Effector memory CD4-positive, alpha-beta T cell (primary cell): Measurements from ENCODE around the gene SF3B5.
"Not testable (repeated sequence)": the region's sequence is repeated elsewhere in the genome, so short reads cannot be mapped to it uniquely, and the experiment has no call there.

Experiments used
- DNase-seq, 3 donors: peaks; one replicate each; pipeline ENCODE4 v3.0.0-alpha.2; 2020
- H3K27ac ChIP-seq: 2 replicates; pipeline ENCODE4 v1.7.0; 2013; ENCODE audit warnings: mild to moderate bottlenecking, low read length, moderate library complexity; ENCODE audit not compliant: insufficient read depth, poor library complexity, severe bottlenecking
- H3K27me3 ChIP-seq: replicated peaks from 2 replicates; pipeline ENCODE4 v1.7.0; 2013; ENCODE audit warnings: mild to moderate bottlenecking, low read length; ENCODE audit not compliant: insufficient read depth, control insufficient read depth, poor library complexity, severe bottlenecking
- H3K36me3 ChIP-seq: 2 replicates; pipeline ENCODE4 v1.7.0; 2013; ENCODE audit warnings: mild to moderate bottlenecking, low read length, moderate library complexity; ENCODE audit not compliant: control insufficient read depth, insufficient read depth
- H3K4me1 ChIP-seq: 2 replicates; pipeline ENCODE4 v1.7.0; 2013; ENCODE audit warnings: low read length, mild to moderate bottlenecking; ENCODE audit not compliant: control insufficient read depth, insufficient read depth, poor library complexity, severe bottlenecking
- H3K4me3 ChIP-seq: 2 replicates; pipeline ENCODE4 v1.7.0; 2013; ENCODE audit warnings: low read length, low read depth, mild to moderate bottlenecking; ENCODE audit not compliant: insufficient read depth, poor library complexity, severe bottlenecking
- H3K9me3 ChIP-seq: 2 replicates; pipeline ENCODE4 v1.7.0; 2013; ENCODE audit warnings: mild to moderate bottlenecking, low read length, moderate library complexity; ENCODE audit not compliant: control insufficient read depth

Gene SF3B5

DNA sequence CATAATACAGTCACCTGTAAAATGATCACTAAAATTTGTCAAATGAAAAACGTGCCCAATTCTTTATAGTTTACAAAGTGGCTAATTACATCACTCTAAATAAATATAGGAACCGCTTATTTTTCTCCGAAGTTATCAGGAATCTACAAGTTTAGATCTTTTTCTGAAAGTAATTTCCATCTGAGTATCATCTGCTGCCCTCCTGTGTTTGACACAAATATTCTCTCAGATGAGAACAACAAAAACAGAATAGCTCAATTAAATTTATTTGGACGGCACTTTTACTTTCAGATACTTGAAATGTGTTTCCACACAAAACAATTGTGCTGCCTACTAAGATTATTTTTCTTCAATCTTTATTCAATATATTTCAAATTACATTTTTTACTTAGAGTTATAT lies 5.0 kb downstream of the SF3B5 start:
- DNase-seq: no peak
- Histone ChIP-seq H3K27me3 (no peaks in the 10 kb centered on the region), H3K9me3 (no peaks in the 10 kb centered on the region), H3K4me3 (no peak overlapping the region), H3K36me3 (no peaks in the 10 kb centered on the region), H3K4me1 (peaks cover 9% of the 10 kb centered on the region), H3K27ac (no peak overlapping the region)

- Histone ChIP-seq H3K4me1 (no peaks in the 10 kb centered on the region), H3K27ac (no peak overlapping the region), H3K27me3 (no peaks in the 10 kb centered on the region), H3K4me3 (no peak overlapping the region), H3K36me3 (no peaks in the 10 kb centered on the region), H3K9me3 (no peaks in the 10 kb centered on the region)
- DNase-seq: no peak
These were observed 7.5 kb downstream of the SF3B5 start for GRCh38 chr6:144087789-144088426.

- no peak for DNase-seq
- H3K4me1 ChIP-seq: no peaks in the 10 kb centered on the region
- H3K27me3 ChIP-seq: no peaks in the 10 kb centered on the region
- no peak overlapping the region for H3K4me3 ChIP-seq
- no peak overlapping the region for H3K27ac ChIP-seq
- H3K9me3 ChIP-seq: no peaks in the 10 kb centered on the region
- no peaks in the 10 kb centered on the region for H3K36me3 ChIP-seq
These were observed 8.4 kb downstream of the SF3B5 start for GRCh38 chr6:144086959-144087358.

DNA sequence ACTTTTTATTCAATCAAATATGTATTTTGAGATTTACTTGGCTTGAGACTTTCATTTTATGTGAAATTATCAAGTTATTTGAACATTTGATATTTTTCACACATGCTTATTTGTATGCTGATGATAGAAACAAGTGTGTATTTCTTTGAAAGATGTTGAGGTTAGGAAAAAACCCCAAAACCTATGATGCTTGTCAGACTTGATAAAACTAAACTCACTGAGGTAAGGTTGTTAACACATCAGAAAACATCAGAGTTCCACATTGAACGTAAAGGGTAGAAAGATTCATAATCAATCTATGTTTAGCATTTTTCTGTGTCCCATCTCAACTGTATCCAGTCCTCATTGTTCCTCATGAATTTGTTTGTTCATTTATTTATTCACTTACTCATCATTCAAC lies 12.2 kb downstream of the SF3B5 start:
- DNase-seq: no peak
- Histone ChIP-seq H3K4me1 (no peaks in the 10 kb centered on the region), H3K9me3 (no peaks in the 10 kb centered on the region), H3K36me3 (no peaks in the 10 kb centered on the region), H3K27ac (no peak overlapping the region), H3K4me3 (no peak overlapping the region), H3K27me3 (no peaks in the 10 kb centered on the region)

GRCh38 chr6:144082412-144082811 lies 13.0 kb downstream of the SF3B5 start:
- H3K4me1 ChIP-seq, H3K27ac ChIP-seq, H3K4me3 ChIP-seq, DNase-seq, H3K27me3 ChIP-seq, H3K36me3 ChIP-seq, H3K9me3 ChIP-seq: not testable (repeated sequence)

GRCh38 chr6:144077871-144078270 lies 17.5 kb downstream of the SF3B5 start:
- DNase-seq: no peak
- H3K9me3 ChIP-seq: no peaks in the 10 kb centered on the region
- H3K4me3 ChIP-seq: no peak overlapping the region
- no peak overlapping the region for H3K27ac ChIP-seq
- H3K4me1 ChIP-seq: no peaks in the 10 kb centered on the region
- no peaks in the 10 kb centered on the region for H3K36me3 ChIP-seq
- no peaks in the 10 kb centered on the region for H3K27me3 ChIP-seq

GRCh38 chr6:144075875-144076274 lies 19.5 kb downstream of the SF3B5 start:
- Histone ChIP-seq H3K36me3 (no peaks in the 10 kb centered on the region), H3K4me3 (no peak overlapping the region), H3K9me3 (no peaks in the 10 kb centered on the region), H3K4me1 (no peaks in the 10 kb centered on the region), H3K27me3 (no peaks in the 10 kb centered on the region), H3K27ac (no peak overlapping the region)
- no peak for DNase-seq

GRCh38 chr6:144075187-144075586 lies 20.2 kb downstream of the SF3B5 start:
- DNase-seq: no peak
- Histone ChIP-seq H3K36me3 (no peaks in the 10 kb centered on the region), H3K4me3 (no peak overlapping the region), H3K27me3 (no peaks in the 10 kb centered on the region), H3K9me3 (no peaks in the 10 kb centered on the region), H3K4me1 (no peaks in the 10 kb centered on the region), H3K27ac (no peak overlapping the region)

DNA sequence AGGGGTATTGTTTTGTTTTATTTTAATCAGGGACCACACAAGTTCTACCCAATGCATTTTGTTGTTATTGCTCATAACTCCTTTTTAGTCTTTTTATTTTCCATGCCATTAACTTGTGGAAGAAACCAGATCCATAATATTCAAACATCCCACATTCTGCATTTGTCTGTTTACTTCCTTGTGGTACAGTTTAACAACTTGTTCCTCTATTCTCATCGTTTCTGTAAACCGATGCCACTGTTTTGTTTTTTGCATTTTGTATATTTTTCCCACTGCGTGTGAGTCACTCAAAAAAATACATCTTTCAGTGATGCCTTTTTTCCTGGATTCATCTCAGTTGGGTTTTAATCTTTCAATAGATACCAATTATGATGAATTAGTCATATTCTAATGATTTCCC lies 22.3 kb downstream of the SF3B5 start:
- no peak for DNase-seq
- H3K27ac ChIP-seq: no peak overlapping the region
- H3K36me3 ChIP-seq: no peaks in the 10 kb centered on the region
- H3K9me3 ChIP-seq: no peaks in the 10 kb centered on the region
- no peaks in the 10 kb centered on the region for H3K4me1 ChIP-seq
- H3K4me3 ChIP-seq: no peak overlapping the region
- no peaks in the 10 kb centered on the region for H3K27me3 ChIP-seq

- DNase-seq: no peak
- no peaks in the 10 kb centered on the region for H3K27me3 ChIP-seq
These were observed 25.9 kb downstream of the SF3B5 start for GRCh38 chr6:144069506-144069905.

More at GRCh38 chr6:144069506-144069905, 25.9 kb downstream of the SF3B5 start:
- Histone ChIP-seq H3K27ac (no peak overlapping the region), H3K4me3 (no peak overlapping the region), H3K9me3 (no peaks in the 10 kb centered on the region), H3K4me1 (peaks cover 6% of the 10 kb centered on the region), H3K36me3 (no peaks in the 10 kb centered on the region)
